ENCODE measurements around the gene BMI1. TPM values are rescaled to one million over a fixed set of nuclear protein-coding genes. Genes with fewer than 3 reads are reported as not detected.

The BMI1 gene
- total and polyA plus RNA-seq, 2 of the 4 experiments (the other 2 are of a cell fraction), result 19.7 to 25.8 TPM

- dilution Hi-C loops (cut with HindIII; ENCODE audit: low sequenced_read_pairs, unreplicated experiment), result no loop called here
- CTCF ChIA-PET, result interaction anchor here (1.5 kb wide), 1 partner anchor 12 kb away, joined by 3 read pairs; no protein-coding TSS in a partner anchor
- no peak overlapping the region for H3K4ac ChIP-seq (ENCODE audit: low read depth, low read length)
Measured at GRCh38 chr10:22365644-22366434, 44.9 kb downstream of the BMI1 start.

More at GRCh38 chr10:22365644-22366434, 44.9 kb downstream of the BMI1 start:
- no peaks in the 10 kb centered on the region for H3K9me3 ChIP-seq (ENCODE audit: control insufficient read depth, insufficient read depth, low read length)
- no CpG with 5 or more reads among the region's 4 CpGs for WGBS, 2 experiments (ENCODE audit: extremely low coverage in 2 of 2, insufficient read length in 1 of 2)
- H3K4me1 ChIP-seq (ENCODE audit: control insufficient read depth, insufficient read depth, low read length), result no peaks in the 10 kb centered on the region
- H3K18ac ChIP-seq (ENCODE audit: low read depth, low read length), result no peak overlapping the region
- TF ChIP-seq NFE2L2 (IDR thresholded peaks at IDR 0.05; ENCODE audit: low read depth, low read length) (peak; percentile 76), USF2 (IDR thresholded peaks at IDR 0.05; ENCODE audit: low read depth, low read length) (peak; percentile 35; the same call in 1 of the 2 replicates), FOS (IDR thresholded peaks at IDR 0.05; ENCODE audit: low read depth, low read length) (no peak), MAFK (IDR thresholded peaks at IDR 0.05; ENCODE audit: low read depth, low read length) (no peak)
- no peak overlapping the region for H4K5ac ChIP-seq (ENCODE audit: low read depth, low read length)
- DNase-seq (no peak), ATAC-seq (ENCODE audit: low read depth) (no peak)
- no peak overlapping the region for H4K8ac ChIP-seq (ENCODE audit: low read depth in 2 of 2, low read length in 2 of 2)
- H2AK5ac ChIP-seq (ENCODE audit: low read depth, low read length), result no peak overlapping the region
- POLR2A ChIA-PET (ENCODE audit: unreplicated experiment), result no interaction called here
- H4K91ac ChIP-seq (ENCODE audit: insufficient read depth, low read depth, low read length), result no peak overlapping the region
- no peak overlapping the region for H3K9ac ChIP-seq (ENCODE audit: low read depth, low read length)
- no peak overlapping the region for H3K27ac ChIP-seq (ENCODE audit: insufficient read depth, low read length)
- no peak overlapping the region for H3K23ac ChIP-seq (ENCODE audit: low read depth, low read length)
- H3K56ac ChIP-seq (ENCODE audit: extremely low read depth, insufficient read depth, low read length), result no peak overlapping the region
- no peak overlapping the region for H2AFZ ChIP-seq (replicated peaks; ENCODE audit: low read length, poor library complexity)
- no peak overlapping the region for H2BK5ac ChIP-seq (ENCODE audit: low read depth, low read length, poor library complexity, severe bottlenecking)
- peaks cover 1% of the 10 kb centered on the region; the same call in 1 of the 2 replicates for H3K27me3 ChIP-seq (ENCODE audit: control insufficient read depth, insufficient read depth, low read length)
- no peak overlapping the region for H2BK20ac ChIP-seq (ENCODE audit: low read depth, low read length)
- H3K79me1 ChIP-seq (ENCODE audit: low read depth in 1 of 2, low read length in 2 of 2), result no peaks in the 10 kb centered on the region
- no peaks in the 10 kb centered on the region for H3K9me1 ChIP-seq (ENCODE audit: insufficient read depth, low read length)
- no TSS peak for BruUV-seq (replicated peaks)
- H3K36me3 ChIP-seq (ENCODE audit: control insufficient read depth, insufficient read depth, low read length), result no peaks in the 10 kb centered on the region
- no peak overlapping the region for H2AK9ac ChIP-seq (replicated peaks; ENCODE audit: low read depth, low read length, poor library complexity)
- no peak overlapping the region for H3K4me3 ChIP-seq (ENCODE audit: insufficient read depth, low read depth, low read length)
- no peak overlapping the region for H2BK15ac ChIP-seq (ENCODE audit: low read depth, low read length)
- H2BK120ac ChIP-seq (ENCODE audit: low read depth, low read length), result no peak overlapping the region
- no peak overlapping the region for H3K14ac ChIP-seq (replicated peaks; ENCODE audit: low read depth, low read length)
- in situ Hi-C loops (cut with MboI; ENCODE audit: low sequenced_read_pairs) (no loop called here), intact Hi-C loops (cut with micrococcal nuclease) (no loop called here)
- no peak overlapping the region for H3K4me2 ChIP-seq (ENCODE audit: low read depth, low read length)
- no peaks in the 10 kb centered on the region for H4K20me1 ChIP-seq (ENCODE audit: insufficient read depth, low read length)
